PC-3 (cell line): Measurements from ENCODE around the gene CEBPG. TPM values are rescaled to one million over a fixed set of nuclear protein-coding genes. Genes with fewer than 3 reads are reported as not detected.

Experiments used
- ATAC-seq: fragments of 200-7000 bp; cut with Tn5 transposase; 2 replicates; pipeline ENCODE4 v1.9.1; 2020; ENCODE audit warnings: mild to moderate bottlenecking, moderate library complexity
- BruUV-seq: library from RNA; stranded (reverse); fragments of 400-500 nt; replicated peaks from 2 replicates; lab custom pipeline; 2021; lab: Mats Ljungman, UMichigan
- CTCF ChIA-PET: fragments of 300-600 bp; sonication (Branson Sonifier 250); formaldehyde crosslinking; loops from one replicate; lab custom pipeline; 2022; ENCODE audit warnings: antibody characterized with exemption; lab: Charles Lee
- POLR2A ChIA-PET: fragments of 300-600 bp; sonication (Branson Sonifier 250); formaldehyde crosslinking; loops from one replicate; lab custom pipeline; 2022; ENCODE audit warnings: antibody characterized with exemption; ENCODE audit not compliant: unreplicated experiment; lab: Charles Lee
- DNase-seq: peaks from one replicate; pipeline ENCODE4 v3.0.0-alpha.2; 2015
- H2AFZ ChIP-seq: fragments of 300-600 bp; sonication (generic); 2 replicates; pipeline ENCODE4 v1.6.0; 2016; ENCODE audit warnings: antibody characterized with exemption, low read length
- H3F3A ChIP-seq: fragments of 300-600 bp; sonication (generic); one replicate; pipeline ENCODE4 v1.6.0; 2017; ENCODE audit warnings: antibody characterized with exemption, low read length, control low read depth, mild to moderate bottlenecking; ENCODE audit not compliant: unreplicated experiment
- H3K27ac ChIP-seq: fragments of 300-600 bp; sonication (generic); 2 replicates; pipeline ENCODE4 v1.5.1; 2016; ENCODE audit warnings: mild to moderate bottlenecking, low read length
- H3K27me3 ChIP-seq: fragments of 300-600 bp; sonication (generic); 2 replicates; pipeline ENCODE4 v1.6.1; 2016; ENCODE audit warnings: low read length, mixed read lengths
- H3K36me3 ChIP-seq: fragments of 300-600 bp; sonication (generic); 2 replicates; pipeline ENCODE4 v1.6.1; 2016; ENCODE audit warnings: low read depth, mixed run types, low read length, mixed read lengths
- H3K4me1 ChIP-seq: fragments of 300-600 bp; sonication (generic); 2 replicates; pipeline ENCODE4 v1.5.1; 2016; ENCODE audit warnings: low read length; ENCODE audit not compliant: insufficient read depth
- H3K4me2 ChIP-seq: fragments of 300-600 bp; sonication (generic); 2 replicates; pipeline ENCODE4 v1.6.0; 2016; ENCODE audit warnings: low read length
- H3K4me3 ChIP-seq: fragments of 300-600 bp; sonication (generic); 2 replicates; pipeline ENCODE4 v1.5.1; 2016; ENCODE audit warnings: mild to moderate bottlenecking, low read length, mixed read lengths
- H3K79me2 ChIP-seq: fragments of 300-600 bp; sonication (generic); 2 replicates; pipeline ENCODE4 v1.6.1; 2017; ENCODE audit warnings: low read length, mixed read lengths
- H3K9ac ChIP-seq: fragments of 300-600 bp; sonication (generic); 2 replicates; pipeline ENCODE4 v1.6.0; 2016; ENCODE audit warnings: mild to moderate bottlenecking, low read length
- H3K9me2 ChIP-seq: fragments of 300-600 bp; sonication (generic); replicated peaks from 2 replicates; pipeline ENCODE4 v1.6.1; 2016; ENCODE audit warnings: mixed run types, low read length, mixed read lengths
- H3K9me3 ChIP-seq: fragments of 300-600 bp; sonication (generic); 2 replicates; pipeline ENCODE4 v1.6.1; 2016; ENCODE audit warnings: low read length, mixed read lengths
- H4K20me1 ChIP-seq: fragments of 300-600 bp; sonication (generic); 2 replicates; pipeline ENCODE4 v1.6.1; 2016; ENCODE audit warnings: low read length, mixed read lengths
- EZH2 ChIP-seq: fragments of 300-600 bp; sonication (generic); IDR thresholded peaks from one replicate; pipeline ENCODE4 v1.6.1; 2017; ENCODE audit warnings: antibody characterized with exemption, mild to moderate bottlenecking, low read length; ENCODE audit not compliant: unreplicated experiment
- EZH2phosphoT487 ChIP-seq: fragments of 300-600 bp; sonication (generic); IDR thresholded peaks from 2 replicates; pipeline ENCODE4 v1.6.1; 2018; ENCODE audit warnings: mild to moderate bottlenecking, antibody characterized with exemption, low read length, borderline replicate concordance
- intact Hi-C: fragments of 100-400 bp; cut with micrococcal nuclease; formaldehyde crosslinking; loops from 2 replicates; pipeline ENCODE4 v1.9.0; 2023
- total RNA-seq: library from RNA; depleted of rRNA; stranded (reverse); fragments of >200 nt; gene quantifications from 2 replicates; pipeline ENCODE4 v1.2.3, GENCODE V29; 2014
- TF ChIP-seq, protein P1 (sequence below): fragments of 300-600 bp; sonication (generic); conservative IDR thresholded peaks from 2 replicates; pipeline ENCODE4 v1.5.1; 2017; ENCODE audit warnings: antibody characterized with exemption, low read depth, mild to moderate bottlenecking, low read length

CEBPG gene
- total RNA-seq, 1 experiment from 2014 or later = 24.6 TPM

DNA sequence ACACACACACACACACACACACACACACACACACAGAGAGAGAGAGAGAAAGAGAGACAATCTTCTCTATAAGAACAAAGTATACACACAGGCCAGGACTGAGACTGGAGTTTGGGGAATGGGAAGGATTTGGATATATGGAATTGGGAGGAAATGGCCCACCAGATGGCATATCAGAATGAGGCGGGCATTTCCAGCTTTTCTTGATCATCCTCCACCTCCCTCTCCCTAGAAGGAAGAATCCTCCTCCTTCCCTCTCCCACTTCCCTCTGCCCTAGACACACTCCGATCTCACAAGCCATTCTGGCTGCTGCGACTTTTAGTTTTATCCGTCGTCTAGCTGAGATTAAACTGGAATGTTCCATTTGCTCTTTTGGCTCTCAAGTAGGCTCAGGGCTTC, 10.0 kb upstream of the CEBPG start:
- Histone ChIP-seq H3K9ac (no peak overlapping the region), H3K4me2 (no peak overlapping the region), H2AFZ (no peak overlapping the region), H3K27me3 (no peaks in the 10 kb centered on the region), H3K36me3 (no peaks in the 10 kb centered on the region), H3K27ac (no peak overlapping the region), H3F3A (no peaks in the 10 kb centered on the region), H3K4me1 (peaks cover 9% of the 10 kb centered on the region; the same call in 1 of the 2 replicates), H3K4me3 (no peak overlapping the region), H4K20me1 (no peaks in the 10 kb centered on the region), H3K9me2 (no peaks in the 10 kb centered on the region), H3K9me3 (no peaks in the 10 kb centered on the region), H3K79me2 (no peaks in the 10 kb centered on the region)
- POLR2A ChIA-PET = no interaction called here
- intact Hi-C loops = no loop called here
- CTCF ChIA-PET = no interaction called here
- no peak for ATAC-seq
- no TSS peak for BruUV-seq
- DNase-seq = no peak
- no peak for TF ChIP-seq EZH2phosphoT487
- no peak for TF ChIP-seq EZH2
- TF ChIP-seq, protein P1, sequence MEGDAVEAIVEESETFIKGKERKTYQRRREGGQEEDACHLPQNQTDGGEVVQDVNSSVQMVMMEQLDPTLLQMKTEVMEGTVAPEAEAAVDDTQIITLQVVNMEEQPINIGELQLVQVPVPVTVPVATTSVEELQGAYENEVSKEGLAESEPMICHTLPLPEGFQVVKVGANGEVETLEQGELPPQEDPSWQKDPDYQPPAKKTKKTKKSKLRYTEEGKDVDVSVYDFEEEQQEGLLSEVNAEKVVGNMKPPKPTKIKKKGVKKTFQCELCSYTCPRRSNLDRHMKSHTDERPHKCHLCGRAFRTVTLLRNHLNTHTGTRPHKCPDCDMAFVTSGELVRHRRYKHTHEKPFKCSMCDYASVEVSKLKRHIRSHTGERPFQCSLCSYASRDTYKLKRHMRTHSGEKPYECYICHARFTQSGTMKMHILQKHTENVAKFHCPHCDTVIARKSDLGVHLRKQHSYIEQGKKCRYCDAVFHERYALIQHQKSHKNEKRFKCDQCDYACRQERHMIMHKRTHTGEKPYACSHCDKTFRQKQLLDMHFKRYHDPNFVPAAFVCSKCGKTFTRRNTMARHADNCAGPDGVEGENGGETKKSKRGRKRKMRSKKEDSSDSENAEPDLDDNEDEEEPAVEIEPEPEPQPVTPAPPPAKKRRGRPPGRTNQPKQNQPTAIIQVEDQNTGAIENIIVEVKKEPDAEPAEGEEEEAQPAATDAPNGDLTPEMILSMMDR = no peak

DNA sequence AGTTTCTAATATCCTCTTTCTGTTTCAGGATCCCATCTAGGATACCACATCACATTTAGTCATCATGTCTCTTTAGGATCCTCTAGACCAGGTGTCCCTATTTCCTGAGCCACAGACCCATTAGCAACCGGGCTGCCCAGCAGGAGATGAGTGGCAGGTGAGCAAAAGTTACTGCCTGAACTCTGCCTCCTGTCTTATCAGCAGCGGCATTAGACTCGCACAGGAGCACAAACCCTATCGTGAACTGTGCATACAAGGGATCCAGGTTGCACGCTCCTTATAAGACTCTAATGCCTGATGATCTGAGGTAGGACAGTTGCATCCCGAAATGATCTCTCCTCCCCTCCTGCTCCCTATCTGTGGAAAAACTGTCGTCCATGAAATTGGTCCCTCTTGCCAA, 7.8 kb upstream of the CEBPG start:
- intact Hi-C loops = no loop called here
- no TSS peak for BruUV-seq
- no peaks in the 10 kb centered on the region for H3K9me2 ChIP-seq
- H3K27ac ChIP-seq = no peak overlapping the region
- no peaks in the 10 kb centered on the region for H3K36me3 ChIP-seq
- H3K79me2 ChIP-seq = no peaks in the 10 kb centered on the region
- no peaks in the 10 kb centered on the region for H3K9me3 ChIP-seq
- POLR2A ChIA-PET = no interaction called here
- H3K27me3 ChIP-seq = no peaks in the 10 kb centered on the region
- no peaks in the 10 kb centered on the region for H3F3A ChIP-seq
- ATAC-seq (no peak), DNase-seq (no peak)
- peaks cover 11% of the 10 kb centered on the region; the same call in 1 of the 2 replicates for H3K4me1 ChIP-seq
- H3K9ac ChIP-seq = no peak overlapping the region
- no peak overlapping the region for H3K4me2 ChIP-seq
- TF ChIP-seq, protein P1 = no peak
- TF ChIP-seq EZH2 (no peak), EZH2phosphoT487 (no peak)
- CTCF ChIA-PET = no interaction called here
- no peak overlapping the region for H3K4me3 ChIP-seq
- H2AFZ ChIP-seq = no peak overlapping the region
- H4K20me1 ChIP-seq = no peaks in the 10 kb centered on the region

DNA sequence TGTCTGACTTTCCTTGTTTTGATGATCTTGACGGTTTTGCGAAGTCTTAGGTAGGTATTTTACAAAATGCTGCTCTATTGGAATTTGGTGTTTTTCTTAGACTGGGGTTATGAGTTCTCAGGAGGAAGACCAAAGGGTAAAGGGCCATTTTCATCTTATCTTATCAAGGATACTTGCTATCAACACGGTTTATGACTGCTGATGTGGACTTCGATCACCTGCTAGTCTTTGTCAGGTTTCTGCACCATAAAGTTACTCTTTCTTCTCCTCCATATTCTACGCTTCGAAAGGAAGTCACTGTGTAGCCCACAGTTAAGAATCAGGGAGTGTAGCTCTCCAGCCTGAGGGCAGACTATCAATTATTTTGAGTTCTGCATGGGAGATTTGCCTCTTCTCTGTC, 7.4 kb upstream of the CEBPG start:
- Histone ChIP-seq H3K27ac (no peak overlapping the region), H3K4me3 (no peak overlapping the region), H3F3A (no peaks in the 10 kb centered on the region), H3K36me3 (no peaks in the 10 kb centered on the region), H3K9me2 (no peaks in the 10 kb centered on the region), H3K4me2 (no peak overlapping the region), H3K9ac (no peak overlapping the region), H2AFZ (no peak overlapping the region), H3K4me1 (peaks cover 11% of the 10 kb centered on the region; the same call in 1 of the 2 replicates), H3K27me3 (no peaks in the 10 kb centered on the region), H3K79me2 (no peaks in the 10 kb centered on the region), H4K20me1 (no peaks in the 10 kb centered on the region), H3K9me3 (no peaks in the 10 kb centered on the region)
- DNase-seq (no peak), ATAC-seq (no peak)
- TF ChIP-seq EZH2 = no peak
- no peak for TF ChIP-seq EZH2phosphoT487
- TF ChIP-seq, protein P1 = no peak
- intact Hi-C loops = no loop called here
- POLR2A ChIA-PET = no interaction called here
- BruUV-seq = no TSS peak
- CTCF ChIA-PET = no interaction called here
